HepG2 (cell line): ENCODE measurements around the gene PIM3. TPM values are rescaled to one million over a fixed set of nuclear protein-coding genes. Genes with fewer than 3 reads are reported as not detected.

Experiments used
- DBP ChIP-seq: sonication (generic); formaldehyde crosslinking; IDR thresholded peaks from 2 replicates; pipeline ENCODE4 v1.4.0; 2020; ENCODE audit warnings: missing genetic modification reagents; ENCODE audit errors: not compliant biosample characterization
- GATAD2A ChIP-seq: IDR thresholded peaks from 2 replicates; pipeline ENCODE4 v1.6.1; 2016
- KLF6 ChIP-seq: IDR thresholded peaks from 2 replicates; pipeline ENCODE4 v1.8.0; 2016; ENCODE audit warnings: missing biosample characterization, missing genetic modification reagents
- PAXIP1 ChIP-seq: sonication (generic); formaldehyde crosslinking; conservative IDR thresholded peaks from 2 replicates; pipeline ENCODE4 v1.4.0; 2020; ENCODE audit warnings: mild to moderate bottlenecking, missing genetic modification reagents, moderate library complexity
- PRMT3 ChIP-seq: sonication (generic); formaldehyde crosslinking; IDR thresholded peaks from 2 replicates; pipeline ENCODE4 v1.8.1; 2022; ENCODE audit warnings: low read depth, mild to moderate bottlenecking, moderate library complexity, missing genetic modification reagents, borderline replicate concordance
- REST ChIP-seq, 2 experiments: IDR thresholded peaks; 2 replicates each; pipeline ENCODE4 v1.6.1; 2011 to 2012; ENCODE audit warnings: low read length in 2 of 2, borderline replicate concordance in 1 of 2, low read depth in 1 of 2, mild to moderate bottlenecking in 1 of 2, moderate library complexity in 1 of 2
- U2AF2 ChIP-seq: fragments of 200-400 bp; formaldehyde crosslinking; IDR thresholded peaks from 2 replicates; pipeline ENCODE4 v1.6.1; 2017; ENCODE audit warnings: low read depth, mild to moderate bottlenecking, low read length
- ZIK1 ChIP-seq: sonication (generic); formaldehyde crosslinking; IDR thresholded peaks from 2 replicates; pipeline ENCODE4 v1.5.0; 2020; ENCODE audit warnings: mild to moderate bottlenecking, low read depth, missing genetic modification reagents, borderline replicate concordance
- ZNF12 ChIP-seq: sonication (generic); formaldehyde crosslinking; IDR thresholded peaks from 2 replicates; pipeline ENCODE4 v1.5.0; 2020; ENCODE audit warnings: missing genetic modification reagents
- ZNF407 ChIP-seq: sonication (generic); formaldehyde crosslinking; IDR thresholded peaks from one replicate; pipeline ENCODE4 v1.5.1; 2020; ENCODE audit warnings: mild to moderate bottlenecking, missing genetic modification reagents; ENCODE audit errors: not compliant biosample characterization
- polyA plus RNA-seq, 8 experiments: library from polyadenylated mRNA; depleted of rRNA in 3 of 8; stranded (reverse) in 7 of 8; unstranded in 1 of 8; fragments of >200 nt; fragmentation: Illumina TruSeq in 4 of 8; extraction: Trizol in 4 of 8; gene quantifications; 2 replicates each; pipeline versions ENCODE4 v1.2.1 to v1.2.3, GENCODE V29; 2011 to 2016; ENCODE audit warnings: low read depth in 4 of 8, missing spikeins in 1 of 8, mixed read lengths in 1 of 8; ENCODE audit not compliant: insufficient read depth in 1 of 8
- total RNA-seq, 5 experiments: library from RNA; depleted of rRNA; stranded (reverse); fragments of >200 nt; fragmentation: Illumina TruSeq; extraction: Trizol; gene quantifications; 2 replicates each; pipeline ENCODE4 v1.2.3, GENCODE V29; 2016; ENCODE audit warnings: low read depth in 1 of 5

Gene PIM3
- total and polyA plus RNA-seq, 2 of the 13 experiments (the other 11 are each of a cell fraction or from before 2014, with no cell fraction given): 21.6 to 31.2 TPM

- peak; percentile 41; the same call in 1 of the 2 replicates for TF ChIP-seq KLF6
- no peak for TF ChIP-seq ZIK1 (CRISPR knock-in tag)
- TF ChIP-seq PRMT3: peak; percentile 43; the same call in 1 of the 2 replicates
- TF ChIP-seq PAXIP1: peak; percentile 54
- 0 out of 2 replicates have a peak, but pooled peaks have one; percentile 32 for TF ChIP-seq ZNF12 (CRISPR knock-in tag)
- TF ChIP-seq DBP (CRISPR knock-in tag): peak; percentile 63
- no peak for TF ChIP-seq REST (IDR thresholded peaks at IDR 0.05; ENCODE audit: borderline replicate concordance in 1 of 2, low read depth in 1 of 2, low read length in 2 of 2)
- TF ChIP-seq ZNF407: peak; percentile 66
- TF ChIP-seq GATAD2A: peak; percentile 84
- TF ChIP-seq U2AF2: no peak
Observed at GRCh38 chr22:49948958-49949913, 11.3 kb upstream of the PIM3 start (continued).
